Measurements from ENCODE around the gene B4GALNT1.
A peak's percentile ranks its signal among the peaks of the same experiment; 100 is the strongest.
"Not testable (repeated sequence)": the region's sequence is repeated elsewhere in the genome, so short reads cannot be mapped to it uniquely, and the experiment has no call there.

B4GALNT1 gene

GRCh38 chr12:57632958-57633840, at the start of gene B4GALNT1:
B4GALNT1 (minus strand) TSS chr12:57633201; CDS start chr12:57632132, 1,069 bp downstream.
- DNase-seq: peak; percentile 85

GRCh38 chr12:57679697-57680096, 46.7 kb upstream of the B4GALNT1 start:
- DNase-seq: no peak

GRCh38 chr12:57677947-57678346, 44.9 kb upstream of the B4GALNT1 start:
- DNase-seq: not testable (repeated sequence)

GRCh38 chr12:57674691-57675090, 41.7 kb upstream of the B4GALNT1 start:
- DNase-seq: no peak

- no peak for DNase-seq
Measured at GRCh38 chr12:57672801-57673200, 39.8 kb upstream of the B4GALNT1 start.

GRCh38 chr12:57671811-57672210, 38.8 kb upstream of the B4GALNT1 start:
- not testable (repeated sequence) for DNase-seq

- DNase-seq: not testable (repeated sequence)
Measured at GRCh38 chr12:57669691-57670090, 36.7 kb upstream of the B4GALNT1 start.

- no peak for DNase-seq
Measured at GRCh38 chr12:57666897-57667296, 33.9 kb upstream of the B4GALNT1 start.

- DNase-seq: not testable (repeated sequence)
Measured at GRCh38 chr12:57665066-57665820, 32.2 kb upstream of the B4GALNT1 start.

GRCh38 chr12:57661376-57661775, 28.4 kb upstream of the B4GALNT1 start:
- peak; percentile 30 for DNase-seq

- DNase-seq: no peak
Measured at GRCh38 chr12:57658890-57659289, 25.9 kb upstream of the B4GALNT1 start.

- DNase-seq: no peak
Measured at GRCh38 chr12:57657744-57658143, 24.7 kb upstream of the B4GALNT1 start.

GRCh38 chr12:57656408-57656807, 23.4 kb upstream of the B4GALNT1 start:
- DNase-seq: not testable (repeated sequence)

- DNase-seq: no peak
Measured at GRCh38 chr12:57655541-57656240, 22.7 kb upstream of the B4GALNT1 start.

GRCh38 chr12:57654042-57654441, 21.0 kb upstream of the B4GALNT1 start:
- DNase-seq: peak; percentile 22

GRCh38 chr12:57646659-57647049, 13.7 kb upstream of the B4GALNT1 start:
- DNase-seq: not testable (repeated sequence)

GRCh38 chr12:57645990-57646658, 13.1 kb upstream of the B4GALNT1 start:
- DNase-seq: peak; percentile 65

GRCh38 chr12:57641699-57642442, 8.9 kb upstream of the B4GALNT1 start:
- peak; percentile 51 for DNase-seq

GRCh38 chr12:57640175-57641042, 7.4 kb upstream of the B4GALNT1 start:
- no peak for DNase-seq

- no peak for DNase-seq
Measured at GRCh38 chr12:57638096-57638495, 5.1 kb upstream of the B4GALNT1 start.

- DNase-seq: peak; percentile 49
Measured at GRCh38 chr12:57637364-57637763, 4.4 kb upstream of the B4GALNT1 start.

Data from OCI-M1 (cell line).